ENCODE measurements around the gene C1orf35.
A peak's percentile ranks its signal among the peaks of the same experiment; 100 is the strongest.

DNA sequence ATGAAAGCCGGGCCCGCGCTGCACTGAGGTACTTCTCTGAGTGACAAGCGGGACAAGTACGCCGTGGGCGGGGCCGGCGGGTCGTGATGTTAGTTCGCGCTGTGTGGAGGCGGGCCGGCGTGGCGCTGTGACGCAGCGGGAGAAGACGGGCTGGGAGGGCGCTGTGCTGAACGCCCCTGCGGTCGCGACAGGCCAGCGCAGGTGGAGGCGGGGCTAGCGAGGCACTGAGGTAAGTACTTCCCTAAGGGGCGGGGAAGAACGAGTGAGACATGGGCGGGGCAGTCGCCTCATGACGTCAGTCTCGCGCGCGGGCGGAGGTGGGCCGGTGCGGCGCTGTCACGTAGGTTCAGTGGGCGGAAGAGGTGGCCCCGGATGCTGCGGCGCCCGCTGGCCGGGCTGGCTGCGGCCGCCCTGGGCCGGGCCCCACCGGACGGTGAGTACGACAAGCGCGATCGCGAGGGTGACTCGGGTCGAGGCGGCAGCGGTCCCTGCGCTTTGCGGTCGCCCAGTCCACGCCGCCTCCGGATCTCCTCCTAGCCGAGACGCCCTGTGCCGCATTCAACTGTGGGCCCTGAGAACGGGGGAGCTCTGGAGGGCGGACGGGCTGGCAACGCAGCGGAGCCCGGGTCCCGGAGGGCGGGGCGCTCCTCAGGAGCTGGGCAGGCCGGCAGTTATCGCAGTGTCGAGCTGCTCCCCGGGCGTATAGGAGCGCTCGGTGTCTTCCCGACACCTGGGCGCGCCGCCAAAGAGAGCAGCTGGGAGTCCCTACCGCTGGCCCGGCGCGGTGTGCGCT, 37.0 kb upstream of the C1orf35 start, which contains the start of gene GUK1:
- TF ChIP-seq, protein P1, sequence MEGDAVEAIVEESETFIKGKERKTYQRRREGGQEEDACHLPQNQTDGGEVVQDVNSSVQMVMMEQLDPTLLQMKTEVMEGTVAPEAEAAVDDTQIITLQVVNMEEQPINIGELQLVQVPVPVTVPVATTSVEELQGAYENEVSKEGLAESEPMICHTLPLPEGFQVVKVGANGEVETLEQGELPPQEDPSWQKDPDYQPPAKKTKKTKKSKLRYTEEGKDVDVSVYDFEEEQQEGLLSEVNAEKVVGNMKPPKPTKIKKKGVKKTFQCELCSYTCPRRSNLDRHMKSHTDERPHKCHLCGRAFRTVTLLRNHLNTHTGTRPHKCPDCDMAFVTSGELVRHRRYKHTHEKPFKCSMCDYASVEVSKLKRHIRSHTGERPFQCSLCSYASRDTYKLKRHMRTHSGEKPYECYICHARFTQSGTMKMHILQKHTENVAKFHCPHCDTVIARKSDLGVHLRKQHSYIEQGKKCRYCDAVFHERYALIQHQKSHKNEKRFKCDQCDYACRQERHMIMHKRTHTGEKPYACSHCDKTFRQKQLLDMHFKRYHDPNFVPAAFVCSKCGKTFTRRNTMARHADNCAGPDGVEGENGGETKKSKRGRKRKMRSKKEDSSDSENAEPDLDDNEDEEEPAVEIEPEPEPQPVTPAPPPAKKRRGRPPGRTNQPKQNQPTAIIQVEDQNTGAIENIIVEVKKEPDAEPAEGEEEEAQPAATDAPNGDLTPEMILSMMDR (IDR thresholded peaks at IDR 0.05 in 2 of 3, conservative IDR thresholded peaks at IDR 0.05 in 1 of 3; ENCODE audit: insufficient read depth in 2 of 3, low read depth in 1 of 3, low read length in 3 of 3): peak; percentile 49 to 80 (median 54)
- TF ChIP-seq TOE1 (IDR thresholded peaks at IDR 0.05; ENCODE audit: borderline replicate concordance) (peak; percentile 74; the same call in 1 of the 2 replicates), TOE1 (CRISPR knock-in tag; IDR thresholded peaks at IDR 0.05; ENCODE audit: borderline replicate concordance, low read depth) (no peak), SP1 (CRISPR knock-in tag; IDR thresholded peaks at IDR 0.05) (peak; percentile 100), EHMT2 (IDR thresholded peaks at IDR 0.05) (no peak), MEF2A (IDR thresholded peaks at IDR 0.05; ENCODE audit: control insufficient read depth, low read depth, low read length) (no peak), ZNF766 (CRISPR knock-in tag; conservative IDR thresholded peaks at IDR 0.05) (no peak), GTF2F1 (IDR thresholded peaks at IDR 0.05; ENCODE audit: low read depth, low read length) (no peak)
- TF ChIP-seq, protein P2, sequence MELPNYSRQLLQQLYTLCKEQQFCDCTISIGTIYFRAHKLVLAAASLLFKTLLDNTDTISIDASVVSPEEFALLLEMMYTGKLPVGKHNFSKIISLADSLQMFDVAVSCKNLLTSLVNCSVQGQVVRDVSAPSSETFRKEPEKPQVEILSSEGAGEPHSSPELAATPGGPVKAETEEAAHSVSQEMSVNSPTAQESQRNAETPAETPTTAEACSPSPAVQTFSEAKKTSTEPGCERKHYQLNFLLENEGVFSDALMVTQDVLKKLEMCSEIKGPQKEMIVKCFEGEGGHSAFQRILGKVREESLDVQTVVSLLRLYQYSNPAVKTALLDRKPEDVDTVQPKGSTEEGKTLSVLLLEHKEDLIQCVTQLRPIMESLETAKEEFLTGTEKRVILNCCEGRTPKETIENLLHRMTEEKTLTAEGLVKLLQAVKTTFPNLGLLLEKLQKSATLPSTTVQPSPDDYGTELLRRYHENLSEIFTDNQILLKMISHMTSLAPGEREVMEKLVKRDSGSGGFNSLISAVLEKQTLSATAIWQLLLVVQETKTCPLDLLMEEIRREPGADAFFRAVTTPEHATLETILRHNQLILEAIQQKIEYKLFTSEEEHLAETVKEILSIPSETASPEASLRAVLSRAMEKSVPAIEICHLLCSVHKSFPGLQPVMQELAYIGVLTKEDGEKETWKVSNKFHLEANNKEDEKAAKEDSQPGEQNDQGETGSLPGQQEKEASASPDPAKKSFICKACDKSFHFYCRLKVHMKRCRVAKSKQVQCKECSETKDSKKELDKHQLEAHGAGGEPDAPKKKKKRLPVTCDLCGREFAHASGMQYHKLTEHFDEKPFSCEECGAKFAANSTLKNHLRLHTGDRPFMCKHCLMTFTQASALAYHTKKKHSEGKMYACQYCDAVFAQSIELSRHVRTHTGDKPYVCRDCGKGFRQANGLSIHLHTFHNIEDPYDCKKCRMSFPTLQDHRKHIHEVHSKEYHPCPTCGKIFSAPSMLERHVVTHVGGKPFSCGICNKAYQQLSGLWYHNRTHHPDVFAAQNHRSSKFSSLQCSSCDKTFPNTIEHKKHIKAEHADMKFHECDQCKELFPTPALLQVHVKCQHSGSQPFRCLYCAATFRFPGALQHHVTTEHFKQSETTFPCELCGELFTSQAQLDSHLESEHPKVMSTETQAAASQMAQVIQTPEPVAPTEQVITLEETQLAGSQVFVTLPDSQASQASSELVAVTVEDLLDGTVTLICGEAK (IDR thresholded peaks at IDR 0.05): peak; percentile 83
- TF ChIP-seq, protein P2 (CRISPR knock-in tag; IDR thresholded peaks at IDR 0.05): no peak
- TF ChIP-seq, protein P3, sequence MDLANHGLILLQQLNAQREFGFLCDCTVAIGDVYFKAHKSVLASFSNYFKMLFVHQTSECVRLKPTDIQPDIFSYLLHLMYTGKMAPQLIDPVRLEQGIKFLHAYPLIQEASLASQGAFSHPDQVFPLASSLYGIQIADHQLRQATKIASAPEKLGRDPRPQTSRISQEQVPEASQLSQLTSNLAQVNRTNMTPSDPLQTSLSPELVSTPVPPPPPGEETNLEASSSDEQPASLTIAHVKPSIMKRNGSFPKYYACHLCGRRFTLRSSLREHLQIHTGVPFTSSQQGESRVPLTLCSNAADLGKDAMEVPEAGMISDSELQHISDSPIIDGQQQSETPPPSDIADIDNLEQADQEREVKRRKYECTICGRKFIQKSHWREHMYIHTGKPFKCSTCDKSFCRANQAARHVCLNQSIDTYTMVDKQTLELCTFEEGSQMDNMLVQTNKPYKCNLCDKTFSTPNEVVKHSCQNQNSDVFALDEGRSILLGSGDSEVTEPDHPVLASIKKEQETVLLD (IDR thresholded peaks at IDR 0.05): no peak; the same call in 1 of the 2 replicates
